ENCODE data around the gene IARS1.
A peak's percentile ranks its signal among the peaks of the same experiment; 100 is the strongest.

Gene IARS1

DNA sequence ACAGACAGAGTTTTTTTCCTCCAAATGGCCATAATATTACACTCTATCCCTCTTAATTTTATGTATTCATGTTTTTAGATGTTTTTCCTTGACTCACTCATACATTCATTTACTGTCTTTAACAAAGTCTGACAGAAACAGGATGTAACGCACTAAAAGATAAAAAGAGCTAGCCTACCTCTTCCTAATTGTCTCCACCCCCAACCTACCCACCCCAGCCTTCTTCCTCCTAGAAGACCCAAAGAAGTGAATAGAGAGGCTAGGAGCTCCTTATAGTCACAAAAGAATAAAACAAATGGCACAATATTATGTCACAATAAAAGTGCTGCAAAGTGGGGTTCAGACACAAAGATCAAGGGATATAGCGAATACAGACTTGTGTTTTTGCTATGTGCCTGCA, 30.9 kb upstream of the IARS1 start:
- H3K36me3 ChIP-seq (ENCODE audit: insufficient read depth, low read length), result peaks cover 33% of the 10 kb centered on the region
- no peaks in the 10 kb centered on the region for H3K27me3 ChIP-seq (ENCODE audit: control insufficient read depth, insufficient read depth, low read length)
- H3K4me3 ChIP-seq (ENCODE audit: low read length), result peak overlapping the region; percentile 96
- H3K9ac ChIP-seq (ENCODE audit: low read depth, low read length), result peak overlapping the region; percentile 98
- peak overlapping the region; percentile 93 for H3K4me2 ChIP-seq (ENCODE audit: low read length)
- peaks cover 13% of the 10 kb centered on the region for H3K4me1 ChIP-seq (ENCODE audit: control insufficient read depth, insufficient read depth, low read length)
- H3K9me3 ChIP-seq (replicated peaks; ENCODE audit: low read length), result no peaks in the 10 kb centered on the region

DNA sequence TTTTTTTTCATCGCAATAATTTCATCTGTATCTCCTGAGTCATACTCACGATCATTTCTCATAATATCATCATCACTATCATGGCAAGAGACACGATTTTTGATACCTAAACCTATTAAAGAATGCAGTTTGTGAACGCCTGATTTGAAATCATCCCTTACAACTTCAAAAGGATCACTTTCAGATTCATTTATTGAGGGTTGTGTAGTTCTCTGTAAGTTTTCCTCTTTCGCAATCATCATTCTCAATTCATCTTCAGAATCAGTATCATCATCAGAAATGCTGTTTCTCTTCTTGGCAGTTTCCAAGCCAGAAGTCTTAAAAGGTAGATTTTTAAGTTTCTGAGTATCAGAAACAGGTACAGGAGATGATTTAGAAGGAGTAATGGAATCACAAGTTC, 22.0 kb upstream of the IARS1 start:
- H3K9ac ChIP-seq (ENCODE audit: low read depth, low read length), result no peak overlapping the region
- no peak overlapping the region for H3K4me2 ChIP-seq (ENCODE audit: low read length)
- H3K36me3 ChIP-seq (ENCODE audit: insufficient read depth, low read length), result peaks cover 69% of the 10 kb centered on the region
- no peaks in the 10 kb centered on the region for H3K9me3 ChIP-seq (replicated peaks; ENCODE audit: low read length)
- no peak overlapping the region for H3K4me3 ChIP-seq (ENCODE audit: low read length)
- no peaks in the 10 kb centered on the region for H3K27me3 ChIP-seq (ENCODE audit: control insufficient read depth, insufficient read depth, low read length)
- no peaks in the 10 kb centered on the region for H3K4me1 ChIP-seq (ENCODE audit: control insufficient read depth, insufficient read depth, low read length)

DNA sequence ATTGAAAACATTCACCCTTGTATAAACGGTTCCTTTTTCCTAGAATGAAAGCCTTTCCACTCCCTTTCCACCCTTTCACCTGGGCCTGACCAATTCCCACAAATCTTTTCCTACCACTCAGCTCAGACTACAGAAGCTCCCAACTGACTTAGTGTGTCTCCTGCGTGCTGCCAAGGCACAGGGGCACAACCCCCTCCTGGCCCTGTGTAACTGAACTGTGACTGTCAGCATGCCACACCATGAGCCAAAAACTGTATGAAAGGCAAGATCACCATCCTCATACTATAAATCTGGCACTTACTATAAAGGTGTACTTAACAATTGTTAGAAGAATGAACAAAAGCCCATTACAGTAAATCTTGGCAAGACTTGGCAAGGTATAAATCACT, 20.1 kb upstream of the IARS1 start:
- Histone ChIP-seq H3K4me1 (ENCODE audit: control insufficient read depth, insufficient read depth, low read length) (no peaks in the 10 kb centered on the region), H3K36me3 (ENCODE audit: insufficient read depth, low read length) (peaks cover 70% of the 10 kb centered on the region)

DNA sequence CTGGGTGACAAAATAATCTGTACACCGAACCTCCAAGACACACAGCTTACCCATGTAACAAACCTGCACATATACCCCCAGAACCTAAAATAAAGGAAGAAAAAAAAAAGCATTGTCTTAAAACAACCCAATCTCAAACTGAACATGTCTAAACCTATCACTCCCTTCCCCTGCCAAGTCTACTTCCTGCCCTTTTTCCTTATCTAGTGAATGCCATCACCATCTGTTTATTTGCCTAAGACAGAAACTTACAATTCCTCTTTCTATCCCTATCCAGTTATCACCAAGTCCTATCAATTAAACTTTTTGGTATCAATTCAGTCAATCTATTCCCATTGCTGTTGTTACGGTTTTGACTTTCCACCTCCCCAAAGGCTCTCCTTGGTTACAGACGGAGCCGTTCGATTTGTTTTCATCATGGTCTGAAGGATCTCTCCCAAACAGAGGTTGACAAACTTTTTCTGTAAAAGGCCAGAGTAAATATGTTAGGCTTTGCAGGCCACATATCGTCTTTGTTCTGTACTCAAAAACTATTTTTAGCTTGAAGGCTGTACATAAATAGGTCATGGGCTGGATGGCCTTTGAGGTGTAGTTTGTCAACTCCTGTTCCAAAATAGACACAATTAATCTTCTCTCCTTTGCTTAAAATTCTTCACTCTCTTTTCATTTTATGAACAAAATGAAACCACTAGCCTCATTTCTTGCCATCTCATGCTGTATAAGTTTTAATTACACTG, 19.6 kb upstream of the IARS1 start:
- Histone ChIP-seq H3K36me3 (ENCODE audit: insufficient read depth, low read length) (peaks cover 71% of the 10 kb centered on the region), H3K9me3 (replicated peaks; ENCODE audit: low read length) (no peaks in the 10 kb centered on the region), H3K27me3 (ENCODE audit: control insufficient read depth, insufficient read depth, low read length) (no peaks in the 10 kb centered on the region), H3K4me1 (ENCODE audit: control insufficient read depth, insufficient read depth, low read length) (no peaks in the 10 kb centered on the region), H3K9ac (ENCODE audit: low read depth, low read length) (no peak overlapping the region), H3K4me2 (ENCODE audit: low read length) (no peak overlapping the region), H3K4me3 (ENCODE audit: low read length) (no peak overlapping the region)

More for the DNA sequence above, 20.1 kb upstream of the IARS1 start:
- H3K4me3 ChIP-seq (ENCODE audit: low read length), result no peak overlapping the region
- H3K9ac ChIP-seq (ENCODE audit: low read depth, low read length), result no peak overlapping the region
- no peaks in the 10 kb centered on the region for H3K27me3 ChIP-seq (ENCODE audit: control insufficient read depth, insufficient read depth, low read length)
- no peaks in the 10 kb centered on the region for H3K9me3 ChIP-seq (replicated peaks; ENCODE audit: low read length)
- H3K4me2 ChIP-seq (ENCODE audit: low read length), result no peak overlapping the region

DNA sequence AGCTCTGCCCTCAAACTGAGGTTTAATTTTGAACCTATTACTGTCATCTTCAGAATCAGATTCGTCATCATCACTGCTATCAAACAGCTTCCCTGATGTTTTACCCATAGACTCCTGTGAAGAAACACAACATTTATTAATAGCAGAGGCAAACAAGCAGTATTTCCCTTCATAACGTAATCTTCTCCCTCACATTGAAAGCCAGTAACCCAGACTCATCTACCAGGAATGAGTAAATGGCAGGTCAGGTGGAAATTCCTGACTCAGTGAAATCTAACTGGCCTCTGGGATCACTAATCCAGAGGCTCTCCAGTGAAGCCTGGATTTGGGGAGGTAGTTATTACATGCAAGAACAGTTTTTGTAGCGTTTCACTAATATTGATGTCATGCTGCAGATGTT, 17.1 kb upstream of the IARS1 start:
- H3K9ac ChIP-seq (ENCODE audit: low read depth, low read length), result no peak overlapping the region

DNA sequence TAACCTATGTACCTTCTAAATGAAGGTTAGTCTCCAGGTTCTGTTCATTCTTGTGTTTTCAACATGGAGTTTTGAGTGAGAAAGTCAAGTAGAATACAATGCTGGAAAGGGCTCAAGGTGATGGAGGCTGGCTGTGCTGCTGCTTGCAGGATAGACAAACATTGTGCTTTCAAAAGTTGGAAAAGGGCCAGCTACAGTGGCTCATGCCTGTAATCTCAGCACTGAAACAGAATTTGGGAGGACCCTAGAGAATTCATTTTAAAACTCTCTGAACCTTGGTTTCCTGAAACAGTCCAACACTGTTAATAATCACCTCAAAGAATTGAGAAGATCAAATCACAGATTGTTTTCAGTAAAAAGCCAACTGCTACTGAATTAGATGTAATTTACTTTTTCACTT, 15.4 kb upstream of the IARS1 start:
- H3K36me3 ChIP-seq (ENCODE audit: insufficient read depth, low read length), result peaks cover 72% of the 10 kb centered on the region
- no peak overlapping the region for H3K4me2 ChIP-seq (ENCODE audit: low read length)
- no peak overlapping the region for H3K9ac ChIP-seq (ENCODE audit: low read depth, low read length)
- no peaks in the 10 kb centered on the region for H3K4me1 ChIP-seq (ENCODE audit: control insufficient read depth, insufficient read depth, low read length)
- no peaks in the 10 kb centered on the region for H3K9me3 ChIP-seq (replicated peaks; ENCODE audit: low read length)
- no peaks in the 10 kb centered on the region for H3K27me3 ChIP-seq (ENCODE audit: control insufficient read depth, insufficient read depth, low read length)
- H3K4me3 ChIP-seq (ENCODE audit: low read length), result no peak overlapping the region

More for the DNA sequence above, 17.1 kb upstream of the IARS1 start:
- no peaks in the 10 kb centered on the region for H3K4me1 ChIP-seq (ENCODE audit: control insufficient read depth, insufficient read depth, low read length)
- peaks cover 68% of the 10 kb centered on the region for H3K36me3 ChIP-seq (ENCODE audit: insufficient read depth, low read length)
- no peak overlapping the region for H3K4me3 ChIP-seq (ENCODE audit: low read length)
- H3K9me3 ChIP-seq (replicated peaks; ENCODE audit: low read length), result no peaks in the 10 kb centered on the region
- no peaks in the 10 kb centered on the region for H3K27me3 ChIP-seq (ENCODE audit: control insufficient read depth, insufficient read depth, low read length)
- H3K4me2 ChIP-seq (ENCODE audit: low read length), result no peak overlapping the region

DNA sequence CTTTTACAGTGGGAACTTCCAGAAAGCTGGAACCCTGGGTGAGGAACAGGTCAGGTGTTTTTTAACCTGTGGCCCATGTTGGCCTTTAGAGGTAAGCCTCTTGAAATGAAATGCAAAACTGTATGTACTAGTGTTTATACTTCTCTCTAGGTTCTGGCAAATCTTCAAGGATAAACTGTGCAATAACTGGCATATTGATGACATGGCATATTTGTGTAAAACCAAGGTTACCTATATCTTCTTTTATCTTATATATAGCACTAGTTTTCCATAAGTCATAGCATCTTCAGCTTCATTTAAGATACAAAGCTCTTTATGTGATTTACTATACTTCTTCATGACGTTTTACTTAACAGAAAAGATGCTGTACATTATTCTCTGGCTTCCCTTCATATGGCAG, 7.4 kb upstream of the IARS1 start:
- peaks cover 81% of the 10 kb centered on the region for H3K36me3 ChIP-seq (ENCODE audit: insufficient read depth, low read length)
- H3K9me3 ChIP-seq (replicated peaks; ENCODE audit: low read length), result no peaks in the 10 kb centered on the region
- H3K4me2 ChIP-seq (ENCODE audit: low read length), result no peak overlapping the region
- no peak overlapping the region for H3K4me3 ChIP-seq (ENCODE audit: low read length)
- H3K9ac ChIP-seq (ENCODE audit: low read depth, low read length), result no peak overlapping the region
- H3K4me1 ChIP-seq (ENCODE audit: control insufficient read depth, insufficient read depth, low read length), result no peaks in the 10 kb centered on the region
- H3K27me3 ChIP-seq (ENCODE audit: control insufficient read depth, insufficient read depth, low read length), result no peaks in the 10 kb centered on the region

DNA sequence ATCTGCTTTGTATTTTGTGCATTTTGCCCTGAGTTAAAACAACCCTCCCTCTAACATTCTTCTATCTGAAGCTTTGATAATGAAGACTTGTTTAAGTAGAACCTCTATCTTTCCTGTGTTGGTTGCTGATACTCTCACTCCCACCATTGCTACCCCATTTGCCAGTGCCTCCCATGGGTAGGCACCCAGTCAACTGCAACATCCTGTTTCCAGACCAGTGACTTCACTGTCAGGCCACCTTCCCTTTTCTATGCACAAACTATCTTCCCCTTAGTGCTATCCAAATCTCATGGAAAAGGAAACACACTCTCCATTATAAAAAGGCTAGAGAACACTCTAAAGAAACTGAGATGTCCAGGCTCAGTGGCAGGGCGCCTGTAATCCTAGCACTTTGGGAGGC, 5.6 kb upstream of the IARS1 start:
- H3K4me2 ChIP-seq (ENCODE audit: low read length), result no peak overlapping the region
- no peaks in the 10 kb centered on the region for H3K27me3 ChIP-seq (ENCODE audit: control insufficient read depth, insufficient read depth, low read length)
- H3K9me3 ChIP-seq (replicated peaks; ENCODE audit: low read length), result no peaks in the 10 kb centered on the region
- H3K4me1 ChIP-seq (ENCODE audit: control insufficient read depth, insufficient read depth, low read length), result peaks cover 7% of the 10 kb centered on the region
- H3K4me3 ChIP-seq (ENCODE audit: low read length), result no peak overlapping the region
- no peak overlapping the region for H3K9ac ChIP-seq (ENCODE audit: low read depth, low read length)
- peaks cover 64% of the 10 kb centered on the region for H3K36me3 ChIP-seq (ENCODE audit: insufficient read depth, low read length)

DNA sequence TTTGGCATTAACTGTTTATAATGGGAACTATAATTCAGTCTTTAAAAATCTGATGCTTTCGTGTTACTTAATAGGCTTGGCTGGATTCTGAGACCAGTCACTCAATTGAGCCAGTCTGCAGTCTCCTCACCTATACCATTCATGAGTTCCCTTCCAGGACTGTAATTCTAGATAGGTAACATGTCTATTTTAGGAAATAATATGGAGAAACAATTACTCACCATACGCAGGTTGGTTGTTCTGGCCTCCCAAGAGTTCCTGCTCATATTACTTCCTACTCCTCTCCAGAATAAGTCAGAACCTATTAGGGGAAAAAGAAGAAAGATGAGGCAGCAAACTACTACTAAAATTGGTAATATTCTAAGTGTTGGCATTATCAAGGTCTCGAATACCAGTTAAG, 4.5 kb upstream of the IARS1 start:
- H3K27me3 ChIP-seq (ENCODE audit: control insufficient read depth, insufficient read depth, low read length), result no peaks in the 10 kb centered on the region
- H3K4me3 ChIP-seq (ENCODE audit: low read length), result no peak overlapping the region
- no peak overlapping the region for H3K9ac ChIP-seq (ENCODE audit: low read depth, low read length)
- peaks cover 8% of the 10 kb centered on the region for H3K4me1 ChIP-seq (ENCODE audit: control insufficient read depth, insufficient read depth, low read length)
- peaks cover 57% of the 10 kb centered on the region for H3K36me3 ChIP-seq (ENCODE audit: insufficient read depth, low read length)
- H3K9me3 ChIP-seq (replicated peaks; ENCODE audit: low read length), result no peaks in the 10 kb centered on the region
- H3K4me2 ChIP-seq (ENCODE audit: low read length), result no peak overlapping the region

DNA sequence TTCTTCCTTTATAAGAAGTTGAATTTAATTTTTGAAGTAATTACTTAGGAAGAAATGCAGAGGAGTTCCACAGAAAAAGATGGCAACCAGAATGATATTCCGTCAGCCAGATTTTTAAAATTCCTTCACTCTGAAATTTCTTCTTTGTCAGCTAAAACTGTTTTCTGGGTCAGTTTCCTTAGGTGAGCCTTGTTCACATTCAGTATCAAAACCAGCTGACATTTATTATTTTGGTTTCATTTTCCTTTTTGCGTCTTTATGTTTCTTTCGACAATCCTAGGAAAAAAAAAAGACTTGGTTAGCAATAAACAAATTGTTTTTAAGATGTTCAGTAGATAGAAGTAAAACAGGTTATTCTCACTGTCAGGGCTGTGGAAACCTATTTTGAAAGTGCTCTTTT, 4.1 kb upstream of the IARS1 start:
- no peaks in the 10 kb centered on the region for H3K27me3 ChIP-seq (ENCODE audit: control insufficient read depth, insufficient read depth, low read length)
- no peaks in the 10 kb centered on the region for H3K9me3 ChIP-seq (replicated peaks; ENCODE audit: low read length)
- H3K4me2 ChIP-seq (ENCODE audit: low read length), result no peak overlapping the region
- no peak overlapping the region for H3K9ac ChIP-seq (ENCODE audit: low read depth, low read length)
- H3K4me1 ChIP-seq (ENCODE audit: control insufficient read depth, insufficient read depth, low read length), result peaks cover 8% of the 10 kb centered on the region
- H3K4me3 ChIP-seq (ENCODE audit: low read length), result no peak overlapping the region
- peaks cover 54% of the 10 kb centered on the region for H3K36me3 ChIP-seq (ENCODE audit: insufficient read depth, low read length)

DNA sequence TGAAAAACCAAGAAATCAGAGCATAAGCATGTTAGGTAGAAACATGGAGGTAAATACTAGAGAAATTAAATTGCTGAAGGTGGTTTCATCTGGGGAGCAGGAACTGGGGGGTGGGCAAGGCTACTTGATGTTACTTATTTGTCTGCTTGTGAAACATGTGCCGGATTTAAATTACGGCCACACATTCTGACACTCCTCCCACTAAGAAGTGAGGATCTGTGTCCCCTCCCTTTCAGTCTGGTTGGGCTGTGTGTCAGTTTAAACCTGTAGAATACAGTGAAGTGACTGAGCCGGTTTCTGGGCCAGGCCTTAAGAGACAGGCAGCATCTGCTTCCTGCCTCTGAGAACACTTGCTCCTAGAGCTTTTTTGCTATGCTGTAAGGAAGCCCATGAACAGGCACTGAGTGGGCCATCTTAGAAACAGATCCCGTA, 2.3 kb upstream of the IARS1 start:
- Histone ChIP-seq H3K4me3 (ENCODE audit: low read length) (no peak overlapping the region), H3K9ac (ENCODE audit: low read depth, low read length) (no peak overlapping the region), H3K4me1 (ENCODE audit: control insufficient read depth, insufficient read depth, low read length) (peaks cover 21% of the 10 kb centered on the region), H3K4me2 (ENCODE audit: low read length) (no peak overlapping the region), H3K36me3 (ENCODE audit: insufficient read depth, low read length) (peaks cover 36% of the 10 kb centered on the region), H3K27me3 (ENCODE audit: control insufficient read depth, insufficient read depth, low read length) (no peaks in the 10 kb centered on the region), H3K9me3 (replicated peaks; ENCODE audit: low read length) (no peaks in the 10 kb centered on the region)

DNA sequence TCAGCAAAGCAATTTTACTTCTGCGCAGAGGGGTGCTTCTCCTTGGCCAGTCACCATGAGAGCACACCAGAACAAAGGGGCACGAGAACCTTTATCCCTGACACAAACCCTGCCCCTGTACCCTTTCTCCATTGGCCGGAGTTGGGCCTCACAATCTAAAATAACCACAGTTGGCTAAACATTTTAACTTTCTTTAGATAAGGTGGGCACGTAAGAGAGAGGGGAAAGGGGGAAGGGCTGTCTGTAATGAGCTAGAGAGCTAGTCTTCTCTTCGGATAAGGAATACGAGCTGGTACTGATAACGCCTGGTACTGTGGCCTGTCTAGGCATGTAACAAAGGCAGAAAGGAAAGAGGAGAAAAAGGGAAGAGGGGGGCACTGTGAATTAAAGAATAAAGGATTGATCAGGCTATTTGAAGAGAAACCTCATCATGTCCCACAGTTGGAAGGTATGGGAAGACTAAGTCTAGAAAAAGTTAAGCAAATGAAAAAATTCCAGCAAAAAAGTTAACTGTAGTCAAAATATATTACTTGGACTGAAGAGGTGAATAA, 1.8 kb upstream of the IARS1 start:
- no peak overlapping the region for H3K4me3 ChIP-seq (ENCODE audit: low read length)
- H3K4me1 ChIP-seq (ENCODE audit: control insufficient read depth, insufficient read depth, low read length), result peaks cover 21% of the 10 kb centered on the region
- no peaks in the 10 kb centered on the region for H3K9me3 ChIP-seq (replicated peaks; ENCODE audit: low read length)
- no peaks in the 10 kb centered on the region for H3K27me3 ChIP-seq (ENCODE audit: control insufficient read depth, insufficient read depth, low read length)
- H3K4me2 ChIP-seq (ENCODE audit: low read length), result no peak overlapping the region
- H3K9ac ChIP-seq (ENCODE audit: low read depth, low read length), result no peak overlapping the region
- peaks cover 31% of the 10 kb centered on the region for H3K36me3 ChIP-seq (ENCODE audit: insufficient read depth, low read length)
